Measurements from ENCODE around the gene ZC3H8.

The ZC3H8 gene

GRCh38 chr2:112164876-112165275 lies 90.0 kb downstream of the ZC3H8 start:
- DNase-seq (ENCODE audit: low read depth), result no peak

- no peak for DNase-seq (ENCODE audit: low read depth)
These were observed 91.3 kb downstream of the ZC3H8 start for GRCh38 chr2:112163541-112163981.

- DNase-seq (ENCODE audit: low read depth), result no peak
These were observed 91.9 kb downstream of the ZC3H8 start for GRCh38 chr2:112162956-112163355.

GRCh38 chr2:112162341-112162740 lies 92.5 kb downstream of the ZC3H8 start:
- no peak for DNase-seq (ENCODE audit: low read depth)

Measured in T-helper 22 cell (primary cell).